HepG2 (cell line): ENCODE data around the gene WDR87. TPM values are rescaled to one million over a fixed set of nuclear protein-coding genes. Genes with fewer than 3 reads are reported as not detected.
A peak's percentile ranks its signal among the peaks of the same experiment; 100 is the strongest.

ENCODE experiments used
- ATAC-seq: fragments of 200-7000 bp; cut with Tn5 transposase; 3 replicates; pipeline ENCODE4 v1.9.1; 2020; ENCODE audit warnings: mild to moderate bottlenecking, moderate library complexity
- BruUV-seq: library from RNA; stranded (reverse); fragments of 400-500 nt; replicated peaks from 2 replicates; lab custom pipeline; 2021; lab: Mats Ljungman, UMichigan
- CTCF ChIA-PET: fragments of 300-600 bp; formaldehyde crosslinking; extraction: SDS; loops from one replicate; lab custom pipeline; 2021; ENCODE audit warnings: low total read pairs, inconsistent platforms, low intra/inter-chr PET ratio; lab: Yijun Ruan, JAX
- POLR2A ChIA-PET: fragments of 350-600 bp; sonication (Branson Sonifier 250); formaldehyde crosslinking; loops from one replicate; lab custom pipeline; 2020; ENCODE audit warnings: antibody characterized with exemption, inconsistent platforms; lab: Yijun Ruan, JAX
- DNase-seq: peaks from one replicate; pipeline ENCODE4 v3.0.0-alpha.2; 2015; ENCODE audit warnings: low spot score
- FAIRE-seq: peaks from 3 replicates; lab custom pipeline; 2011; peaks lifted over from hg19 to GRCh38; lab: Jason Lieb, UNC
- H2AFZ ChIP-seq: one replicate; pipeline ENCODE4 v1.6.1; 2011; ENCODE audit warnings: low read length, inconsistent platforms
- H3K27ac ChIP-seq: fragments of 300-600 bp; 3 replicates; pipeline ENCODE4 v1.8.0; 2011; ENCODE audit warnings: mixed run types, mild to moderate bottlenecking, mixed read lengths, low read length, inconsistent platforms; ENCODE audit not compliant: insufficient read depth; ENCODE audit errors: extremely low read length
- H3K27me3 ChIP-seq, 2 experiments: fragments of 200-600 bp in 1 of 2; 2 replicates in 1 of 2; 3 replicates in 1 of 2; pipeline versions ENCODE4 v1.6.0 to v1.8.0; 2011; ENCODE audit warnings: low read length in 2 of 2, mild to moderate bottlenecking in 2 of 2, moderate library complexity in 2 of 2, inconsistent platforms in 1 of 2; ENCODE audit not compliant: insufficient read depth in 2 of 2, control insufficient read depth in 1 of 2
- H3K36me3 ChIP-seq, 2 experiments: fragments of 200-600 bp in 1 of 2; replicated peaks in 1 of 2; 2 replicates in 1 of 2; 3 replicates in 1 of 2; pipeline versions ENCODE4 v1.5.1 to v1.8.0; 2011; ENCODE audit warnings: low read length in 2 of 2, inconsistent platforms in 1 of 2; ENCODE audit not compliant: insufficient read depth in 2 of 2, control insufficient read depth in 1 of 2
- H3K4me1 ChIP-seq: 2 replicates; pipeline ENCODE4 v1.5.1; 2012; ENCODE audit warnings: low read length, inconsistent platforms; ENCODE audit not compliant: insufficient read depth
- H3K4me2 ChIP-seq: 2 replicates; pipeline ENCODE4 v1.6.0; 2011; ENCODE audit warnings: low read depth, low read length, inconsistent platforms
- H3K4me3 ChIP-seq, 3 experiments: fragments of 200-600 bp in 1 of 3; sonication (generic), shearing (Covaris generic) in 1 of 3; replicated peaks in 1 of 3; 2 replicates each; pipeline ENCODE4 v1.5.1; 2011 to 2016; ENCODE audit warnings: low read length in 3 of 3, inconsistent platforms in 2 of 3, low read depth in 2 of 3, mild to moderate bottlenecking in 2 of 3, control low read depth in 1 of 3, mixed read lengths in 1 of 3; ENCODE audit not compliant: insufficient read depth in 1 of 3
- H3K79me2 ChIP-seq: one replicate; pipeline ENCODE4 v1.6.1; 2011; ENCODE audit warnings: low read length, inconsistent platforms; ENCODE audit not compliant: insufficient read depth
- H3K9ac ChIP-seq: 2 replicates; pipeline ENCODE4 v1.6.0; 2011; ENCODE audit warnings: mild to moderate bottlenecking, low read depth, low read length, inconsistent platforms; ENCODE audit not compliant: insufficient read depth
- H3K9me3 ChIP-seq: 2 replicates; pipeline ENCODE4 v1.5.1; 2012; ENCODE audit warnings: mild to moderate bottlenecking, low read length
- H4K20me1 ChIP-seq: 2 replicates; pipeline ENCODE4 v1.6.0; 2011; ENCODE audit warnings: inconsistent platforms, mild to moderate bottlenecking, low read length, moderate library complexity; ENCODE audit not compliant: insufficient read depth
- MLXIP ChIP-seq: sonication (generic); formaldehyde crosslinking; IDR thresholded peaks from 2 replicates; pipeline ENCODE4 v1.9.0; 2021; ENCODE audit warnings: missing genetic modification reagents, borderline replicate concordance
- THAP11 ChIP-seq: IDR thresholded peaks from 2 replicates; pipeline ENCODE4 v1.6.1; 2016; ENCODE audit warnings: missing biosample characterization, missing genetic modification reagents
- ZFP91 ChIP-seq: sonication (generic); formaldehyde crosslinking; IDR thresholded peaks from 2 replicates; pipeline ENCODE4 v1.9.0; 2022; ENCODE audit warnings: missing genetic modification reagents, mild to moderate bottlenecking, borderline replicate concordance
- ZGPAT ChIP-seq: IDR thresholded peaks from 2 replicates; pipeline ENCODE4 v1.6.1; 2016; ENCODE audit warnings: mild to moderate bottlenecking
- ZNF598 ChIP-seq: sonication (generic); formaldehyde crosslinking; IDR thresholded peaks from 2 replicates; pipeline ENCODE4 v1.5.1; 2020; ENCODE audit warnings: mild to moderate bottlenecking, missing genetic modification reagents, borderline replicate concordance
- WGBS: methylation state at CpG from one replicate; pipeline ENCODE4 v1.1.6; 2017; ENCODE audit warnings: low lambda C conversion rate; 5-methylcytosine and 5-hydroxymethylcytosine counted together
- in situ Hi-C: cut with HindIII; loops from 2 replicates; pipeline ENCODE4 v1.10.0; 2017; ENCODE audit warnings: low pct_unique_long_range_greater_than_20kb; ENCODE audit not compliant: extremely low pct_ligation_motif_present
- intact Hi-C: fragments of 100-400 bp; cut with micrococcal nuclease; formaldehyde crosslinking; loops from one replicate; pipeline ENCODE4 v1.10.0; 2022; ENCODE audit not compliant: unreplicated experiment
- polyA plus RNA-seq, 8 experiments: library from polyadenylated mRNA; depleted of rRNA in 3 of 8; stranded (reverse) in 7 of 8; unstranded in 1 of 8; fragments of >200 nt; fragmentation: Illumina TruSeq in 4 of 8; extraction: Trizol in 4 of 8; gene quantifications; 2 replicates each; pipeline versions ENCODE4 v1.2.1 to v1.2.3, GENCODE V29; 2011 to 2016; ENCODE audit warnings: low read depth in 4 of 8, missing spikeins in 1 of 8, mixed read lengths in 1 of 8; ENCODE audit not compliant: insufficient read depth in 1 of 8
- total RNA-seq, 5 experiments: library from RNA; depleted of rRNA; stranded (reverse); fragments of >200 nt; fragmentation: Illumina TruSeq; extraction: Trizol; gene quantifications; 2 replicates each; pipeline ENCODE4 v1.2.3, GENCODE V29; 2016; ENCODE audit warnings: low read depth in 1 of 5
- TF ChIP-seq, protein P1 (sequence below): sonication (generic); formaldehyde crosslinking; IDR thresholded peaks from 2 replicates; pipeline ENCODE4 v1.4.0; 2020; ENCODE audit warnings: missing genetic modification reagents
- TF ChIP-seq, protein P2 (sequence below): sonication (generic); formaldehyde crosslinking; conservative IDR thresholded peaks from 2 replicates; pipeline ENCODE4 v1.4.0; 2020; ENCODE audit warnings: mild to moderate bottlenecking, missing genetic modification reagents, moderate library complexity

WDR87 gene
- total and polyA plus RNA-seq, 2 of the 13 experiments (the other 11 are each of a cell fraction or from before 2014, with no cell fraction given): not detected

- Histone ChIP-seq H3K27me3 (no peaks in the 10 kb centered on the region; a peak in 1 of 5 replicates), H3K4me3 (no peak overlapping the region; a peak in 1 of 6 replicates), H4K20me1 (no peaks in the 10 kb centered on the region), H3K9me3 (no peaks in the 10 kb centered on the region), H2AFZ (no peak overlapping the region), H3K4me1 (peaks cover 20% of the 10 kb centered on the region), H3K79me2 (peaks cover 21% of the 10 kb centered on the region), H3K4me2 (peak overlapping the region; percentile 44; the same call in 1 of the 2 replicates), H3K9ac (0 out of 2 replicates have a peak overlapping the region, but pooled peaks have one; percentile 10), H3K27ac (no peak overlapping the region), H3K36me3 (no peaks in the 10 kb centered on the region)
- 64% methylated on average over 18 of the region's 23 CpGs for whole genome bisulfite sequencing
- POLR2A ChIA-PET: interaction anchor here (1.0 to 5.6 kb wide), 2 partner anchors 12 to 14 kb away, joined by 3 to 35 read pairs; partner anchors contain the start of genes SIPA1L3 and WDR87
- in situ Hi-C loops: no loop called here
- FAIRE-seq (no peak), ATAC-seq (peak; percentile 79), DNase-seq (peak; percentile 49)
- no TSS peak for BruUV-seq
- intact Hi-C loops: no loop called here
- CTCF ChIA-PET: no interaction called here
- TF ChIP-seq, protein P1, sequence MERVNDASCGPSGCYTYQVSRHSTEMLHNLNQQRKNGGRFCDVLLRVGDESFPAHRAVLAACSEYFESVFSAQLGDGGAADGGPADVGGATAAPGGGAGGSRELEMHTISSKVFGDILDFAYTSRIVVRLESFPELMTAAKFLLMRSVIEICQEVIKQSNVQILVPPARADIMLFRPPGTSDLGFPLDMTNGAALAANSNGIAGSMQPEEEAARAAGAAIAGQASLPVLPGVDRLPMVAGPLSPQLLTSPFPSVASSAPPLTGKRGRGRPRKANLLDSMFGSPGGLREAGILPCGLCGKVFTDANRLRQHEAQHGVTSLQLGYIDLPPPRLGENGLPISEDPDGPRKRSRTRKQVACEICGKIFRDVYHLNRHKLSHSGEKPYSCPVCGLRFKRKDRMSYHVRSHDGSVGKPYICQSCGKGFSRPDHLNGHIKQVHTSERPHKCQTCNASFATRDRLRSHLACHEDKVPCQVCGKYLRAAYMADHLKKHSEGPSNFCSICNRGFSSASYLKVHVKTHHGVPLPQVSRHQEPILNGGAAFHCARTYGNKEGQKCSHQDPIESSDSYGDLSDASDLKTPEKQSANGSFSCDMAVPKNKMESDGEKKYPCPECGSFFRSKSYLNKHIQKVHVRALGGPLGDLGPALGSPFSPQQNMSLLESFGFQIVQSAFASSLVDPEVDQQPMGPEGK (CRISPR knock-in tag): peak; percentile 34; the same call in 1 of the 2 replicates
- TF ChIP-seq, protein P2, sequence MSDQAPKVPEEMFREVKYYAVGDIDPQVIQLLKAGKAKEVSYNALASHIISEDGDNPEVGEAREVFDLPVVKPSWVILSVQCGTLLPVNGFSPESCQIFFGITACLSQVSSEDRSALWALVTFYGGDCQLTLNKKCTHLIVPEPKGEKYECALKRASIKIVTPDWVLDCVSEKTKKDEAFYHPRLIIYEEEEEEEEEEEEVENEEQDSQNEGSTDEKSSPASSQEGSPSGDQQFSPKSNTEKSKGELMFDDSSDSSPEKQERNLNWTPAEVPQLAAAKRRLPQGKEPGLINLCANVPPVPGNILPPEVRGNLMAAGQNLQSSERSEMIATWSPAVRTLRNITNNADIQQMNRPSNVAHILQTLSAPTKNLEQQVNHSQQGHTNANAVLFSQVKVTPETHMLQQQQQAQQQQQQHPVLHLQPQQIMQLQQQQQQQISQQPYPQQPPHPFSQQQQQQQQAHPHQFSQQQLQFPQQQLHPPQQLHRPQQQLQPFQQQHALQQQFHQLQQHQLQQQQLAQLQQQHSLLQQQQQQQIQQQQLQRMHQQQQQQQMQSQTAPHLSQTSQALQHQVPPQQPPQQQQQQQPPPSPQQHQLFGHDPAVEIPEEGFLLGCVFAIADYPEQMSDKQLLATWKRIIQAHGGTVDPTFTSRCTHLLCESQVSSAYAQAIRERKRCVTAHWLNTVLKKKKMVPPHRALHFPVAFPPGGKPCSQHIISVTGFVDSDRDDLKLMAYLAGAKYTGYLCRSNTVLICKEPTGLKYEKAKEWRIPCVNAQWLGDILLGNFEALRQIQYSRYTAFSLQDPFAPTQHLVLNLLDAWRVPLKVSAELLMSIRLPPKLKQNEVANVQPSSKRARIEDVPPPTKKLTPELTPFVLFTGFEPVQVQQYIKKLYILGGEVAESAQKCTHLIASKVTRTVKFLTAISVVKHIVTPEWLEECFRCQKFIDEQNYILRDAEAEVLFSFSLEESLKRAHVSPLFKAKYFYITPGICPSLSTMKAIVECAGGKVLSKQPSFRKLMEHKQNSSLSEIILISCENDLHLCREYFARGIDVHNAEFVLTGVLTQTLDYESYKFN: peak; percentile 23; the same call in 1 of the 2 replicates
- TF ChIP-seq THAP11 (CRISPR knock-in tag) (peak; percentile 24; the same call in 1 of the 2 replicates), ZNF598 (CRISPR knock-in tag) (0 out of 2 replicates have a peak, but pooled peaks have one; percentile 32), MLXIP (no peak), ZFP91 (peak; percentile 24; the same call in 1 of the 2 replicates), ZGPAT (CRISPR knock-in tag) (peak; percentile 39; the same call in 1 of the 2 replicates)
Observed at GRCh38 chr19:37920591-37921450, 14.4 kb upstream of the WDR87 start.
